Amygdala (tissue), 56 donors: ENCODE results near the gene ABCC5.

Experiments used
- DNase-seq, 56 donors: peaks; one replicate each; lab custom pipeline; 2025; lab: John Stamatoyannopoulos, UW

Gene ABCC5

DNA sequence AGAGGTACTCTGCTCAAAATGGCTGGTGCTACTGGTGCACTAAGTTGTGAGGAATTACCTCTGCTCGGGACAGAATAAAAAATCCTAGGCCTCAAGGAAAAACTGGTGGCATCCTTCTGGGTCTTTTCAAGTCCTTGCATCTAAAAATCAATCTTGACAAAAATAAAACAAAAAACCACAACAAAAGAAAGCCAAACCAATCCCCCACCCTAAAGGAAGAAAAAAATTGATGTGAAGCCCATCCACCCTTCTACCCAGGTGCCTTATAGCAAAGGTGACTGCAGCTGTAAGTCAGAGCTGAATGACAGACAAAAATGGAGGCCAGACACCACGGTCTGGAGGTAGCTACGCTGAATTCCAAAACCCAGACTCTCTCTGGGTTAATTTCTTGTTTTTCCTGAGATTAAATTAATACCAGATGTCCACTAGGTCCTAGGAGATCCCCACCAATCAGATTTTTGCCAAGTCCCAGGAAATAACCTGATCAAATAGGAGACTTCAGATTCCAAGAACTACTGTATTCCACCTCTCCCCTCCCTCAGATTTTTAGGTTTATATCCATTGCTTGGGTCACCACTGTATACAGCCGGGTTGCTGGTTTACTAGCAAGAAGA, 33.5 kb downstream of the ABCC5 start:
- no peak for DNase-seq

DNA sequence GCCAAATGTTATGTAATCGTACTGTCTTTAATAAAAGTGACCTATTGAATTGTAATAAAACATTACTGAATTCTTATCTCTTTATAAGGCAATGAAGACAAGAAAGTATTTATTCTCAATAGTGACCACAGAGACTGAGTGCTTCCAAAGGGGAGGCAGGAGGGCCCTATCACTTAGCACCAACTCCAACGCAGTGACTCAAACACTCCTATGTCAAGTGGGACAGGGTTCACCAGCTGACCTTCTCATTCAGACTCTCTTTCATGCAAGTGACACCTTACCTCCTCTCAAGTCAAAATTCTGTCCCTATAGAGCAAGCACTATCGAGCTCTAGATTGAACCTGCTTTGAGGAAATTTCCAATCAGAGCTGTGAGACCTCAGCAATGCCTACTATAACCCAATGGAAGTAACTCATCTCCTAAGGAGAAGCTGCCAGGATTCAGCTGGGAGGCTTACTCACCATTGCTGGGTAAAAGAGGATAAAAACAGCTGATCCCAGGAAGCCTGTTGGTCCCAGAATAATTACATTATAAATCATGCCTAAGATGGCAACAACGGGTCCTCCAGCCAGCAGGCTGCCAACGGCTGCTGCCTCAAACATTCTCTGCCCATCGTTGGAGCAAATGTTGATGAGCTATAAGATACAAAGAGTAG, 35.6 kb downstream of the ABCC5 start:
- no peak for DNase-seq

DNA sequence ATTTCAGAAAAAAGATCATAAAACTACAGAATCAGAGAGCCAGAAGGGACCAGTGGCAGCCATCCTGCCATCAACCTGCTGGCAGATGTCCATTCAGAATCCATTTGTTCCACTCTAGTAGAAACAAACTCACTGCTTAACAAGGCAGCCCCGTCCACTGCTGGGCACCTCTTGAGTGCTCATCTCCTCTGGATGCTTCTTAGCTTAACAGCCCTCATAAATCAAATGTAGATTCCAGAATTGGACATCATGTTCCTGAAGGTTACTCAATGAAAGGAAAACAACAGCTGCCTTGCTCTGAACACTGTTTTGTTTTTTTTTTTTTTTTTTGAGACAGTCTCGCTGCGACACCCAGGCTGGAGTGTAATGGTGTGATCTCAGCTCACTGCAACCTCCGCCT, 37.3 kb downstream of the ABCC5 start:
- DNase-seq = no peak

DNA sequence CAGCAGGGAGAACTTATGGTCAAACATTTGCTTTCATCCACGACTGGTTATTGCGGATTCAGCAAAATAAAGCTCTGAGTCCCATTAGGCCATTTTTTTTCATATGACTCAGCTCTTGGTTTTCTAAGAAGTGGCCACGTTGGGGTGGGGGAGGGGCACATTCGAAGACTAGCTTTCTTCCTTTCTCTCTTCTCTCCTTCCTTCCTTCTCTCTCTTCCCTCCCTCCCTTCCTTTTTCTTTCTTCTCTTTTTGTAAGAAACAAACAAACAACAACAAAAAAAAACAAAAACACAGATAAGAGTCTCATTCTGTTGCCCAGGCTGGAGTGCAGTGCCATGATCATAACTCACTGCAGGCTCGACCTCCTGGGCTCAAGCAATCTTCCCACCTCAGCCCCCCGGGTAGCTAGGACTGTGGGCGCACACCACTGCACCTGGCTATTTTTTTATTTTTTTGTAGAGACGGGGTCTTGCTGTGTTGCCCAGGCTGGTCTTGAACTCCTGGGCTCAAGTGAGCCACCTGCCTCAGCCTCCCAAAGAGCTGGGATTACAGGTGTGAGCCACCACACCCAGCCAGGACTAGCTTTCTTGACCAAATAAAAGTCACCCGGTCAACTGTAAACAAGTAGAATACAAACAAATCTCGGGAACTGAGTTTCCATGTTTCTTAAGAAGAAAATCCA, 41.6 kb downstream of the ABCC5 start:
- no peak for DNase-seq

DNA sequence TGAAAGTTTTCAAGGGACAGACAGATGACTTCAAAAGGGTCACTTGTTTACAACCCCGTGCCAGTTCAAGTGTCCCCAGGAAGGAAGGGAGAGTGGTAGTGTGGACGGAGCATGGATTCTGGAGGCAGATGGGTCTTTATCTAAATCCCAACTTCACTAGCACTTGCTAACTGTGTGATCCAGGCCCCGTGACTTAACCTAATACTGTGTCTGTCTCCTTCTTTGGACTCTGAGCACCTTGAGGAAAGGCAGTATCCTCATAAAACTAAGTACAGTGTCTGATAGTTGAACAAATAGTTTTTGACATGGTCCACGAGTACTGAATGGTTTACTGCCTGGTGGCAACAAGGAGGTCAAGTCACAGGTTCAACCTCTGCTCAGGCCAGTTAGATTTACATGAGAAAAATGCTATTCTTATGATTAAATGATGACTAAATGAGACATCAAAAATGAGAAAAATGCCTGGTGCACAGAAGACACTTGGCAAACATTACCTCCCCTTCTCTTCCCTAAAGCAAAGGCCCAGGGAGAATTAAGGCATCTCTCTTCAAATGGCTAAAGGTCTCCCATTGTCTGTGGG, 48.9 kb downstream of the ABCC5 start:
- DNase-seq = no peak

DNA sequence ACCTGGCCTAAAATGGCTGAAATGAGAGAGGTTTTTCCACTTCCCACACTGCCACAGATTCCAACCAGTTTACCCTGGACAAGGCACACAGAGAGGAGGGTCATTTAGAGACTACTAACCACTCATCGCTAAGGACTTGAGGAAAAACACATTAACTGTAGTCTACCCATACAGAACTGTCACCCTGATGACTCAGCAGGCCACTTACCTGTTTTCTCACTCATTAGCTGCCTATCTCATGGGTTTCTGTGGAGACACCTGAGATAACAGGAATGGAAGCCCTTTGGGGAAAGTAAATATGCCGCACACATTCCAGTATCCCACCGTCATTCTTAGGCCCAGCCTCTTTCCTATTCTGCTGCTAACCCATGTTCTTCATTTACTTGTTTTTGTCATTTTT, 50.0 kb downstream of the ABCC5 start:
- no peak for DNase-seq

DNA sequence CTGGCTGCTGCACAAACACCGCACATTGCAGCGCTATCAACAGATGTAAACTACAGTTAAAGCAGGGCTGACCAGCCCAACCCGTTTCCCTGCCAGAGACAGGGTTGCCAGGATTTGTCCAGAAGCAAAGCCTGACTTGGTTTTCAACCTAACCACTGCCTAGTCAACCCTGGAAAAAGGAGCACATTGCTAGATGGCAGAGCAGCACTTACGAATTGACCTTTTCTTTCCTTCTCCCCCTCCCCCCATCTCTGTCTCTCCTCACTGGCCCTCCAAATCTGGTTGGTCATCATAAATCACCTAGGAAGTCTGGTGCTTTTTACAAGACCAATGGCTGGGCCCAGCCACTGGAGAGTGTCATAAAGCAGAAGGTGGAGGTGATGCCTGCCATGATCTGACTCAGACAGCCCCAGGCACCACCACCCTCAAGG, 51.3 kb downstream of the ABCC5 start:
- no peak for DNase-seq

DNA sequence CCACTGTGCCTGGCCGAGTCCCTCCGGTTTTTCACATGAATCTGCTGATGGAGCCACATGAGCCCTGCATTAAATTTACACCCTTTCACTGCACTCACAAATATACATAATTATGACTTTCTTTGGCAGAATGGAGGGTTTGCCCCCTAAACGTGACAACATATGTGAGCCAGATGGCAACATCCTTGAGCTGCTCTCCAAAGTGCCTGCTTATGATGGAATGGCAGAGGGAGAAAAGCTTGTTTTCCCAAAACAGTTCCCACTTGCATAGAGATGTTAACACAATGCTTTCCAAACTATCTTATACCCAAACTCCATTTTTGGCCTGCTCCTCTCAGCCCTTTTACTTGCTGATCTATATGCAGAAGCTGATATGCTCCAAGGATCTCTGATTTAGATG, 54.9 kb downstream of the ABCC5 start:
- DNase-seq = no peak

DNA sequence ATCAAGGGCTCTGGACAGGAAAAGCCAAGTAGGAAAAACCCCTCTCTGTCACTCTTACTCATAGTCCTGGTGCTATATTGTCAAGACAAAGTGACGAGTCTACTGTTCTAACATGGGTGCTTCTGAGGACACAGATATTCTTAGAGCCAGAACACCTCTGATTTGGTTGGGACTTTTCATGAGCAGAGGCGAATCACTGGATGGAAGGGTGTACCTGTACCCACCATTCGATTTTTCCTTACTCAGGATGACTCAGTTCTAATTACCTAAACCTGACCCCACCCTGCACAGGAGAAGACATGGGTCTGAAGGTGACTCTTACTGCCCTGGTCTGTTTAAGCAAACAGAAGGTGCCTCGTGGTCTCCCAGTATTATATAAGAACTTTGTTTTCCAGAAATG, 58.5 kb downstream of the ABCC5 start:
- DNase-seq = no peak

DNA sequence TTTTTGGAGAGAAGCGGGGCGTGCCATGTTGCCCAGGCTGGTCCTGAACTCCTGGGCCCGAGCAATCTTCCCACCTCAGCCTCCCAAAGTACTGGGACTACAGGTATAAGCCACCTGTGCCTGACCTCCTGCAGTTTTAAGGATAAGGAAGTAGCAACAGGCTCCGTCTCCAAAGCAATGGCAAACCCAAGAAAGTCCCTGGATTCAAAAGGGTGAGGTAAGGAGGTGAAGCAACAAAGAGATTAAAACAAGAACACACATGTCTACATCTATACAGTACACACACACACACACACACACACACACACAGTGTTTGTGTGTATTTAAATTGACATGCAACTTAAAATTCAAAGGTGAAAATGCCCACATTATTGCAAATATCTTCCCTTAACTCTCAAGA, 58.9 kb downstream of the ABCC5 start:
- DNase-seq = no peak

DNA sequence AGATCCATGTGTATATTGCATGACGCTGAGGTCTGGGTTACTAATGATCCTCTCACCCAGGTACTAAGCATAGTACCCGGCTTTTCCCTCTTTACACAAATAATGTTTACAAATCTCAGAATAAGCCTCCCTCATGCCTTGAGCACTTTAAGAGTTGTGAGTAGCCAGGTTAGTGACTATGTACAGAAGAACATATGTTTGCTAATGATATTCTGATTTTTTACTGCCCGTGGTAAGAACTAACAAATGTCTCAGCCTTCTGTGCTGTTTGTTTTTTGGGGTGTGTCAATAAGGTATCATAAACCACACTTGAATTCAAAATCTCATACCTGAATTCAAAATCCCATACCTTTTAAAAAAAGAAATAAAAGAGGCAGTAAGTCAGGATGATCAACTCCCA, 59.5 kb downstream of the ABCC5 start:
- DNase-seq = no peak

DNA sequence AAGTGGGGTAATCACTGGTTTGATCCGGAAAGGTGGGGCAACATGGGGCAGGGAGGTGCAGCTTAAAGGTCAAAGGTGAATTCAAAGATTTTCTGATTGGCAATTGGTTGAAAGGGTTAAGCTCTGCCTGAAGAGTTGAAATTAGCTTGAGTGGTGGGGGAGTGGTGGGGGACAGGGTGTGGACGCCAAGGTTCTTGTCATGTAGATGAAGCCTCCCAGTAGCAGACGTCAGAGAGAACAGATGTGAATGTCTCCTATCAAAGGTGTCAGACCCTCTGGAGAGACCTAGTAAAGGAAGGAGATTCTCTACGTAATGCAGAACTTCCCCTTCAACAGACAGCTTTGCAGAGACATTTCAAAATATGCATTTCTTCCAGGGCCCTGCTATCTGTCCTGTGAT, 62.8 kb downstream of the ABCC5 start:
- no peak for DNase-seq

DNA sequence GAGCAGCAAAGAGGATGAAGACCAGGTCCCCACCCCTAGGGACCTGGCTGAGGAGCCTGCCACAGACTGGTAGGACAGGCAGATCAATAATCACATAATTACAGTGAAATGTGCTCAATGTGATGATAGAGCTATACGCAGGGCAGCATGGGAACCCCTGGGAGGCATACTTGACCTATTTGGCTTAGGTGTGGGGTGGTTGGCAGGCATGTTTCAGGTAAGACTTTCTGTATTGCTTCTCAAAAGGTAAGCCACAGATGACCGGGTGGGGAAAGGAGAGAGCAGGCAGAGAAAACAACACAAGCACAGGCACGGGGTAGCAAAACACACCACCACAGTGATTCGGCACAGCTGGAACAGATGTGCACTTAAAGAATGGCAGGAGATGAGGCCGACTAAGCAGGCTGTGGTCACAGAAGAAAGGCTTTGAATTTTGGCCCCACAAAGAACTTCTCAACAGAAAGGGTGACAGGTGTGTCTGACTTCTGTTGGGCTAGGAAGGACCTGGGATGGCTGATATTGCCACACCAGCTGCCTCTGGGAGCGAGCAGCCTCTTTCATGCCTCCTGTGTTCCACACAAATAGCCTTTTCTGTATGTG, 64.1 kb downstream of the ABCC5 start:
- no peak for DNase-seq

DNA sequence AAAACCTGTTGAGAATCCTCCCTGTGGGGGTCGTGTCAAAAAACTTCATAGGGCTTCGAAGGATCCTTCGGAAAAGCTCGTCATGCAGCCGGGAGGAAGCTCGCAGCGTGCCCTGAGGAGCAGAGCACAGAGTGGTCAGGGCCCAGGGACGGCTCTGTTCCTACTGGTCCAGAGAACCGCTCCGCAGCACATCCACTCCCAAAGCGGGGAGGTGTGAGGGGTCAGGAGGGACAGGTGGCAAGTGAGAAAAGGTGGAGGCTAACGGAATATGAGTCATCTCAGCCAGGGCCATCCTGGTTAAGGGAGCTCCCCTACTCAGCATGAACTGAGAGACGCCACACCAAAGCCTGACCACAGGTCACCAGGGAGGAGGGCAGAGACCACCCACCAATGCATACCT, 66.2 kb downstream of the ABCC5 start:
- no peak for DNase-seq

DNA sequence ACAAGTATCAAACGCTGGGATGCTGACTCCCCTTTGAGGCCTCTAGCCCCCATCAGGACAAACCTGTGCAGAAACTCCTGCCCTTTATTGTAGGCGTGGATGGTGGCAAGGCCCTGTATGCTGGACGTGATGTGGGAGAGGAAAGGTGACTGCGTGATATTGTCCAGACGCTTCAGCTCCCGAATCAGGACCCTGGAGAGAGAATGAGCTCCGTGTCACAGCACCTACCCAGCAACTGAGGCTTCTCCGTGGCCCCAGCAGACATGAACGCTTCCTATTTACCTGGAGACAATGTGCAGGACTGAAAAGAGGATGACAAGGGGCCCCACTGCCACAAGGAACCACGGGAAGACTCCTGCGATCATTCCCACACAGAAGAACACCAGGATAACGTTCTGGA, 68.0 kb downstream of the ABCC5 start:
- no peak for DNase-seq

DNA sequence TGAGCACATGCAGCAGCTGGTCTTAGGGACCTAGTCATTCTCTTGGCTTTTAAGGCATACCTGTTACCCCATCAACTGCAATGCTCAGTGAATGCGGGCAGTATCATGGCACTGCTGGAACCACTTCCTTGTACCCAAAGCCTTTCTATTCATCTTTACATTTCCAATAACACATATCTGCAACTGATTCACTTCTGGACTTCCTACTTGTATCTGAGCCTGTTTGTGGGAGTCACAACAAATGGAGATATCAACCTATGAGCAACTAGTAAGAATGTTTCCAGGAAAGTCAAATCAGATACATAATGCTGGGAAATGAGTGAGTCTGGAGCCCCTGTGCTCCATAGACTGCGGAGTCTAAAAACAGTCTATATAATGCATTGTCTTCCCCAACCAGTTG, 71.6 kb downstream of the ABCC5 start:
- no peak for DNase-seq

DNA sequence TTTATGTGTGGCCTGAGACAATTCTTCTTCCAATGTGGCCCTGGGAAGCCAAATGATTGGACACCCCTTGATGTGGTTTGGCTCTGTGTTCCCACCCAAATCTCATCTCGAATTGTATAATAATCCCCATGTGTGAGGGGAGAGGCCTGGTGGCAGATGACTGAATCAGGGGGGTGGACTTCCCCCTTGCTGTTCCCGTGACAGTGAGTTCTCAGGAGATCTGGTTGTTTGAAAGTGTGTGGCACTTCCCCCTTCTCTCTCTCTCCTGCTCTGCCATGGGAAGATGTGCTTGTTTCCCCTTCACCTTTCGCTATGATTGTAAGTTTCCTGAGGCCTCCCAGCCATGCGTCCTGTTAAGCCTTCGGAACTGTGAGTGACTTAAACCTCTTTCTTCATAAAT, 72.9 kb downstream of the ABCC5 start:
- DNase-seq = no peak

DNA sequence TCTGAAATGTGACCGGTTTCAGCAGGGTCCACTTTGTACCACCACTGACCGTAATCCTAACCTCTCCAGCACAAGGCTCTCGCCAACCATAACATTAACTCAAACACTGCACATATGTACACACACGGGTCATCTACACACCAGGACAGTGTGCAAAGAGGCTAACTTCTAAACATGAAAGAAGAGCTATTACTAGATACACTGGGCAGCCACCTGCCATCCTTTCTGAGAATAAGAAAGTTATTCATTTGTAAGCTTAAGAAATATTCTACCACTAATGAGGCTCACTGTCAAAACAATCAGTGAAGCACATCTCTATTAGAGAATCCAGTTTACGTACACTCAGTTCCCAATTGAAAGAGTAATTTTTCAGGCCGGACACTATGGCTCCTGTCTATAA, 73.9 kb downstream of the ABCC5 start:
- DNase-seq = no peak

DNA sequence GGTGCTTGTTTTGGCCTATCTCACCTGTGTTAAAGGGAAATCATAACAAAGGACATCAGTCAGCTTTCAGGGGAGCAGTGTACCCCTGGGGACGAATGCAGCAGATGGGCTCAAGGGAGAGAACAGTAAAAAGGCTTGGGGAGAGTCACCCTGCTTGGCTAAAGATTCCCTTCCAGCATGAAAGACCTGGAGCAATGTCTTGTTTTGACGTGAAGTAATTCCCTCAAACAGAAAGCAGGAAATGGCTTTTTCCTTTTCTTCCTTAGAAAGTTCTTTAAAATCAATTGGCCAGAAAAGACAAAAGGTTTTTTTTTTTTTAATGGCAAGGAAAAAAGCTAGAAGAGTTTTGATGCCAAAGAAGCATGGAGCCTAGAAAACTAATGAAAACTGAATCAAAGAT, 76.5 kb downstream of the ABCC5 start:
- DNase-seq = no peak

DNA sequence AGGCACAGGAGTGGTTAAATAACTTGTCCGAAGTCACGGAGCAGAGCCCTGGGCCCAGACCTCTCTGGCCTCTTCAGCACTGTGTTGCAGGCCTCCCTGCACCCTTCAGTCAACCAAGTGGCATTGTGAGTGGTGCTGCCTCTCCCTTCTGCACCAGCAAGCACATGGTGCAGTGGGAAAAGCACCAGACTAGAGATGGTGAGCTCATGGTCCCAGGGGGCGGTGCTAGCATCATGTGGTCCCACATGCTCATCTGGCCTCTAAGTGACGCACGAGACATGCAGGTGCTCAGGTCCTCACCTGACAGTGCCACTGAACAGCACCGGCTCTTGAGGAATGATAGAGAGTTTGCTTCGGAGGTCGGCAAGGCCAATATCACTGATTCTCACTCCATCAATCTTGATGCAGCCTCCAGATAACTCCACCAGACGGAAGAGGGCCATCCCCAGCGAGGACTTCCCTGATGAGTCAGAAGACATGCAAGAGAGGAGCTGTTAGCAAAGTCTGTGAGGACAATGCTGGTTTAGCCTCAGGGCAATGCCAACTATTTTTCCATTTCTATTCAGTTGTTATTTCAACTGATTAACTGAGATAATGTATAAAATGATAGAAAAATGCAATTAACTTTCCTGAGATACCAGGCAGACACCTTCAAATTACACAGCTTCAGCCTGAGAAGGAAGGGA, 79.9 kb downstream of the ABCC5 start:
- no peak for DNase-seq

DNA sequence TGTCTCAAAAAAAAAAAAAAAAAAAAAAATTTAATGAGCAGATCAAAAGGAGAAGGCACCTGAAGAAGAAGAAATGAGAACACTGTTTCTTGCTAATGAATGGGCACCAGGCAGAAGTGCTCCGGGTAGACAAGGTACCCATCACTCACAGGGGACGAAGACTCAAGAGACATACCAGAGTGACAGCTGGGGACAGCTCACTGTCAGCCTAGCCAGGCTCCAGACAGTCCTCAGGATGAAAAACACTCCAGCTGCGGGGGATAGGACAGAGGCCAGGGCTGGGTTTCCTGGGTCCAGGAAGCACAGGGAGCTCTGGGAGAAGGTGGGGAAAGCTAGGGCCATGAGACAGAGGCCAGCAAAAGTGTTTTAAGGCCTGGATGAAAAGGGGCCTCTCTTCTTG, 84.5 kb downstream of the ABCC5 start:
- DNase-seq = no peak
